Measurements from ENCODE around the gene STARD13.

STARD13 gene

DNA sequence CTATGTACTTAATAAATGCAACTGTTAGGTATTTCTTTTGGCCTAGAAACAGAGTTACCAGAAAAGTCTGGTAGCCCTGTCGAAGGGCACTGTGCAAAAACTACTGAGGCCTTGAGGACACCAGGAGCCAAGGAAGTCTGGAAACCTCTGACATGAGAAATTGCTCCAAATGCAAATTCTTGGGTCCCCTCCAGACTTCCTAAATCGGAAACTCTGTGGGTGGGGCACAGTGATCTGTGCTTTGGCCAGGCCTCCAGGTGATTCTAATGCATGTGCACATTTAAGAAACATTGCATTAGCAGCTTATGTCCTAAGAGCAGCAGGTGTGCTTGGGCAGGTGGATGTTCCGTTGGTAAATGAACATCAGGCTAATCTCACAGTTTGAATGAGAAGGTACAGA is 50.0 kb downstream of the STARD13 start:
- TF ChIP-seq, protein P1, sequence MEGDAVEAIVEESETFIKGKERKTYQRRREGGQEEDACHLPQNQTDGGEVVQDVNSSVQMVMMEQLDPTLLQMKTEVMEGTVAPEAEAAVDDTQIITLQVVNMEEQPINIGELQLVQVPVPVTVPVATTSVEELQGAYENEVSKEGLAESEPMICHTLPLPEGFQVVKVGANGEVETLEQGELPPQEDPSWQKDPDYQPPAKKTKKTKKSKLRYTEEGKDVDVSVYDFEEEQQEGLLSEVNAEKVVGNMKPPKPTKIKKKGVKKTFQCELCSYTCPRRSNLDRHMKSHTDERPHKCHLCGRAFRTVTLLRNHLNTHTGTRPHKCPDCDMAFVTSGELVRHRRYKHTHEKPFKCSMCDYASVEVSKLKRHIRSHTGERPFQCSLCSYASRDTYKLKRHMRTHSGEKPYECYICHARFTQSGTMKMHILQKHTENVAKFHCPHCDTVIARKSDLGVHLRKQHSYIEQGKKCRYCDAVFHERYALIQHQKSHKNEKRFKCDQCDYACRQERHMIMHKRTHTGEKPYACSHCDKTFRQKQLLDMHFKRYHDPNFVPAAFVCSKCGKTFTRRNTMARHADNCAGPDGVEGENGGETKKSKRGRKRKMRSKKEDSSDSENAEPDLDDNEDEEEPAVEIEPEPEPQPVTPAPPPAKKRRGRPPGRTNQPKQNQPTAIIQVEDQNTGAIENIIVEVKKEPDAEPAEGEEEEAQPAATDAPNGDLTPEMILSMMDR (IDR thresholded peaks at IDR 0.05; ENCODE audit: unreplicated experiment in 3 of 3), result no peak
- no peak overlapping the region for H3K4me3 Mint-ChIP-seq
- peaks cover 8% of the 10 kb centered on the region for H3K9me3 Mint-ChIP-seq
- no peak overlapping the region for H3K27ac Mint-ChIP-seq
- peaks cover 38% of the 10 kb centered on the region for H3K36me3 Mint-ChIP-seq (ENCODE audit: low read depth)
- peaks cover 38% of the 10 kb centered on the region for H3K4me1 Mint-ChIP-seq
- H3K27me3 Mint-ChIP-seq (ENCODE audit: low read depth), result peaks cover 3% of the 10 kb centered on the region

DNA sequence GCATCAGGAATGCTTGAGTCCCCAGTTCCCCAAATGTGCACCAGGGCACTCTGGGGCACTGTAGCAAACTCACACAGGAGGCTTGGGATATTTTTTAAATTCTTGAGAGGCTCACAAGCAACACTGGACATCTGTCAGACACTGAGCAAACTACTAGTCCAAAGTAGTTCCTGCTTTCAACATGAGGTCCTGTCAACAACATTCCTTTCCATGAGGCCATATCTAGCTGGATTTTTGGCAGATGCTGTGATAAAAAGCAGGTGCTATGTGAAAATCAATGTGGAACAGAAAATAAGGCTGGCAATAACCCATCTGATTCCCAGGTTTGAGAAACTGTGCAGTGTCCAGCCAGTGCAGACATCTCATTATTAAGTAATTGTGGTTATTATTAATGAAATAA is 50.5 kb downstream of the STARD13 start:
- TF ChIP-seq, protein P1 (IDR thresholded peaks at IDR 0.05; ENCODE audit: unreplicated experiment in 3 of 3), result no peak
- Mint-ChIP-seq H3K27ac (peak overlapping the region in 2 of 3 experiments; percentile 58 to 80), H3K27me3 (ENCODE audit: low read depth) (peaks cover 3% of the 10 kb centered on the region), H3K36me3 (ENCODE audit: low read depth) (peaks cover 34% of the 10 kb centered on the region), H3K9me3 (peaks cover 4% of the 10 kb centered on the region), H3K4me3 (peak overlapping the region in 1 of 3 experiments; percentile 2), H3K4me1 (peaks cover 42% of the 10 kb centered on the region)

DNA sequence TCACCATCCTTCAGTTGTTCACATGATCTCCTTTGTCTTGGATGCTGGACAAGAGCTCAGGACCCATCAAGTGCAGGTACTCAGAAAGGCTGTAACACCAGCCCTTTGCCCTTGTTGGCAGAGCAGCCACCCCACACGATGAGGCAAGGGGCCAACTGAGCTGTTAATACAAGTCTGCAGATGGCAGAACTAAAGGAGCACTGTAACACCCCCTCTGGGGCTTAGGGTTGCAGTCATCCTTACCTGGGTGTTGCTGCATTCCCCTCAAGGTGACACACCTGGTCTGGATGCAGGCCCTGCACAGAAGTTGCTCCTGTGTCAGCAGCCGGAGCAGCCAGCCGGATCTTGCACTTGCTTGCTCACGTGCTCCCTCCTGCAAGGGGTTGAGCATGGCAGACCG is 52.0 kb downstream of the STARD13 start:
- H3K4me1 Mint-ChIP-seq, result peaks cover 58% of the 10 kb centered on the region
- H3K4me3 Mint-ChIP-seq, result no peak overlapping the region
- H3K36me3 Mint-ChIP-seq (ENCODE audit: low read depth), result peaks cover 26% of the 10 kb centered on the region
- H3K9me3 Mint-ChIP-seq, result no peaks in the 10 kb centered on the region
- peak overlapping the region in 2 of 3 experiments; percentile 58 to 71 for H3K27ac Mint-ChIP-seq
- H3K27me3 Mint-ChIP-seq (ENCODE audit: low read depth), result no peaks in the 10 kb centered on the region
- TF ChIP-seq, protein P1 (IDR thresholded peaks at IDR 0.05; ENCODE audit: unreplicated experiment in 3 of 3), result no peak

DNA sequence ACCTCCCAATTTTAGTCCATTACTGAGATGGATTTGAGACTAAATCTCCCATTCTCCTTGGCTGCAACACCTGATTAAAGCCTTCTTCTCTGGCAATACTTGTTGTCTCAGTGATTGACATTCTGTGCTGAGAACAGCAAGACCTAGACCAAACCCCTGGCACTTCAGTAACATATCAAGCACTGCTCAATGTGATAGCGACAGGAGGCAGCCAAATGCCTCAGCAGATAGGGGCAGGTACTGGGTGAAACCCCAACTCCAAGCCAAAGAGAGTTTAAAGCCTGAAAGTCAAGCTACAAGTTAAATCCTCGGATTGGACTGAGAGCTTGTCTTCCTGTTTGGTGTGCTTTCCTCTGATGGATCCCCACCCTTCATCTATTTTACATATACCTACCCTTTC is 52.7 kb downstream of the STARD13 start:
- H3K36me3 Mint-ChIP-seq (ENCODE audit: low read depth), result peaks cover 26% of the 10 kb centered on the region
- TF ChIP-seq, protein P1 (IDR thresholded peaks at IDR 0.05; ENCODE audit: unreplicated experiment in 3 of 3), result no peak
- H3K27me3 Mint-ChIP-seq (ENCODE audit: low read depth), result no peaks in the 10 kb centered on the region
- peaks cover 63% of the 10 kb centered on the region for H3K4me1 Mint-ChIP-seq
- H3K4me3 Mint-ChIP-seq, result no peak overlapping the region
- H3K27ac Mint-ChIP-seq, result peak overlapping the region in 2 of 3 experiments; percentile 67 to 71
- H3K9me3 Mint-ChIP-seq, result no peaks in the 10 kb centered on the region

DNA sequence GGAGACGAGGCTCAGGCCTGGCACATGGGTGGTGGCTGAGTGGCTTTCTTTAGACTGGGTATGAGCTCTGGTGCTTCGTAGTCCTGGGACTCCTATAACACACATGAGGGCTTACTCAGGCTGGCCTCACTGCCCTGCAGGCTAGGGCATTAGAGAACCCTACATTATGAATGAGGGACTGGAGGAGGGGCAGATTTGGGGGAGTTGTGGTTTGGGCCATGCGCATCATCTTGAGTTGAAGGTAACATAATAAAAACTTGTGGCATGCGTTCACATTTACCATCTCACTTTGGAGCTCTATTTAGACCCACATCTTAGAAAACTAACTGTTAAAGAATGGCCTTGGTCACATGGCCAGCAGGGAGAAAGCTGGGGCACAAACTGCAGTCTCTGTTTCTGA is 54.2 kb downstream of the STARD13 start:
- H3K9me3 Mint-ChIP-seq, result no peaks in the 10 kb centered on the region
- no peak overlapping the region for H3K4me3 Mint-ChIP-seq
- peaks cover 70% of the 10 kb centered on the region for H3K4me1 Mint-ChIP-seq
- H3K27ac Mint-ChIP-seq, result peak overlapping the region in 1 of 3 experiments; percentile 79
- H3K36me3 Mint-ChIP-seq (ENCODE audit: low read depth), result peaks cover 22% of the 10 kb centered on the region
- no peaks in the 10 kb centered on the region for H3K27me3 Mint-ChIP-seq (ENCODE audit: low read depth)
- TF ChIP-seq, protein P1 (IDR thresholded peaks at IDR 0.05; ENCODE audit: unreplicated experiment in 3 of 3), result no peak

DNA sequence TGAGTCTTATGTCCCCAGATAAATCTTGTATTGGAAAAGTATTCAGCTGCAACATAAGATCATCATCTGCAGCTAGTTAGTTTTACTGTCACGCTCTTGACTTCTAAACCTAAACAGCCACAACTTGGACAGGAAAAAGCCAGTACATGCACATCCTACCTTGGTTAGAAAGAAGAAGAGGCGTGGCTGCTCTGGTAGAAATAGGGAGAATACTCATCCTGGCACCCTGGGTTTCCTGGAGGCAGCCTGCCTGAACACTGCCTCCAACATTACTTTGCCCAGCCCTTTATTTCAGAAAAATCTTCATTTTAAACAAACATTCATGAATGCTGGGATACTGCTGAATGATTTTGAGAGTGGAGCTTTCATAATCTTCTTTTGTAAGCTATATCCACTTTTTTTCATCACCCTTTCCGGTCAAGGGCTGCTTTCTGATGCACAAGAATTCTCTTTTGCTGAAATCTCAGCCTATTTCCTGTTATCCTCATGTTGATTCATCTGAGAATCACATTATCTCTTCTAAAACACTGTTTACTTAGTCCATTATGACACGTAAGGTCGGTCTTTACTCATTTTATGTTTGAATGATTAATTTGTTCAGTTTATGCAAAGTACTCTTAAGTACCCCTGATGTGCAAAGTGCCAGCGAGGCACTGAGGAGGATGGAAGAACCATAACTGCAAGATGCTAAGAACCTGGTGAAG is 55.2 kb downstream of the STARD13 start:
- peak overlapping the region in 1 of 3 experiments; percentile 17 for H3K4me3 Mint-ChIP-seq
- TF ChIP-seq, protein P1 (IDR thresholded peaks at IDR 0.05; ENCODE audit: unreplicated experiment in 3 of 3), result no peak
- peaks cover 71% of the 10 kb centered on the region for H3K4me1 Mint-ChIP-seq
- no peaks in the 10 kb centered on the region for H3K9me3 Mint-ChIP-seq
- no peaks in the 10 kb centered on the region for H3K27me3 Mint-ChIP-seq (ENCODE audit: low read depth)
- H3K36me3 Mint-ChIP-seq (ENCODE audit: low read depth), result peaks cover 22% of the 10 kb centered on the region
- peak overlapping the region; percentile 28 to 79 (median 78) for H3K27ac Mint-ChIP-seq
